ENCODE results near the gene CANX.

Gene CANX

GRCh38 chr5:179773686-179774040 lies 74.9 kb downstream of the CANX start:
- DNase-seq (ENCODE audit: low read depth in 2 of 3, low spot score in 2 of 3), result no peak

- no peak for DNase-seq (ENCODE audit: low read depth in 2 of 3, low spot score in 2 of 3)
Measured at GRCh38 chr5:179774442-179774841, 75.7 kb downstream of the CANX start.

DNA sequence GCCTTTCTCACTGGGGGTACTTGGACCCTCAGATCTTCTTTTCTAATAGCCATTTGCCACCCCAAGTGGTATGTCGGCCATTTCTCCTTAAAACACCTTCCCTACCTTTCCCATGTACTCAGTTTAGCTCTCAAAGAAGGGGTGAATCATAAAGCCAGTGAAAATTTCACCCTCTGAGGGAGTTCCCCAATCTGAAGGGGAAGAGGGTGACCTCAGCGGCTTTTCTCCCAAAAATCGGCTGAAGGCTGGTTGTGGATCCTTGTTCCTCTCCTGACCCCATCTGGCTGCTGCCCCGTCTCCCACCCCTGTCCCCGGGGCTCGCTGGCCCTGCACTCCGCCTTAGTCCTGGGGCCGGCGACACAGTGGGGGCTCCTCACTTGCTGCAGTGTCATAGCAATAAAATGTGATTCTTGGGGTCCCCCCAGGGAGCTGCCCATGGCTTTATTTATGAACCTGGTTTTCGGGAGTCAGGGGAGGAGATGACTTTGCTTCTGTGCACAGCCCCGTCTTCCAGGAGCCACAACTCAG lies 77.7 kb downstream of the CANX start:
- DNase-seq (ENCODE audit: low read depth in 2 of 3, low spot score in 2 of 3), result no peak

GRCh38 chr5:179777456-179777855 lies 78.7 kb downstream of the CANX start:
- DNase-seq (ENCODE audit: low read depth in 2 of 3, low spot score in 2 of 3), result no peak

GRCh38 chr5:179777909-179778308 lies 79.1 kb downstream of the CANX start:
- no peak for DNase-seq (ENCODE audit: low read depth in 2 of 3, low spot score in 2 of 3)

GRCh38 chr5:179778591-179778990 lies 79.8 kb downstream of the CANX start:
- DNase-seq (ENCODE audit: low read depth in 2 of 3, low spot score in 2 of 3), result no peak

GRCh38 chr5:179779826-179780225 lies 81.1 kb downstream of the CANX start:
- no peak for DNase-seq (ENCODE audit: low read depth in 2 of 3, low spot score in 2 of 3)

DNA sequence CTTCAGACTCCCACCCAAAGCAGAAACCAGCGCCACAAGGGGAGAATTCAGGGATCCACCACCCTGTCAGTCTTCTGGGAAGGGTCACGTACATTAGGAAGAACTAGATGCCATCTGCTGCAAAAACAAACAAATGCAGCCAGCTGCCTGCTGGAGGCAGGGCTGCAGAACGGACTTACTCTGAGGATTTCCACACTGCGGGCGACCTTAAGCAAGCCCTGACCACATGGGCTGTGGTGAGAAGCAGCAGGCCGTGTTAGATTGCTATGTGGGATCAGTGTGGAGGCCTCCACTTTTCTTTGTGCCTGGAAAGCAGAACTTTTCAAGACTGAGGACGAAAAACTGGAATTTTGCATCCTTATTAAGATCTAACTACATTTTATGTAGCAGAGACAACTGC lies 81.6 kb downstream of the CANX start:
- no peak for DNase-seq (ENCODE audit: low read depth in 2 of 3, low spot score in 2 of 3)

Data from activated CD8-positive, alpha-beta memory T cell treated with anti-CD3 and anti-CD28 coated beads for 48 hours (primary cell).